ENCODE measurements around the gene MPP3.

Gene MPP3

DNA sequence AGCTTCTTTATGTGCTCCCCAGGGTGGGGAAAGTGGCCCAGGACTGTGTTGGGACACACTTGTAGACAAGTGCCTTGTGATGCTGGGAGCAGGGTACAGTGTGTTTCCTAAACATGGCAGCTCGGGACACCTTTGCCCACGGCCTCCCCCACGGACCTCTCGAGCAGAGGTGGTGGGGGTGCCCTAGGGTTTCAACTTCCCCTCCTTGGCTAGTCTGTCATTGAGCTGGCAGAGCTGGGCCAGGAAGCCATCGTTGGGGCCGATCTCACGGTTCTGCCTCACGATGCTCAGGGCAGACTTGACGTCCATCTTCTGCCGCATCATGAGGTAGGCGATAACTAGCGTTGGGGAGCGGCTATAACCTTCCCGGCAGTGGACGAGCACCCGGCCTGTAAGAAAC, 63.5 kb downstream of the MPP3 start:
- DNase-seq: no peak

DNA sequence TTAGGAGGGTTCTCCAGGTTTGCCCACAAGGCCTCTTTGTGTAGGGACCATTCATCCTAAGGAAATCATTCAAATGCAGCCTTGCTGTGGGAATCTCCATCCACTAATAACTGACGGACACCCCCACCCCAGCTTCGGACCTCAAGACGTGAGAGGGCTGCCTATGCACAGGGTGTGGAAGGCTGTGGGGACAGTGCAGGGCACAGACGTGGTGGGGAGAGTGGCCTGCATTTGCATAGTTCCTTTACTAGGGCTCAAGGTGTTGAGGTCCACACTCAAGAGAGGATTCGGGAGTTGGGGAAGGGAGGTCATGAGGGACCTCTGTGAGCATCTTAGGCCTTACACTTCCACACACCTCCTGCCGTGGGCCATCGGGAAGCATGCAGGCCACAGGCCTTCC, 64.0 kb downstream of the MPP3 start:
- no peak for DNase-seq

DNA sequence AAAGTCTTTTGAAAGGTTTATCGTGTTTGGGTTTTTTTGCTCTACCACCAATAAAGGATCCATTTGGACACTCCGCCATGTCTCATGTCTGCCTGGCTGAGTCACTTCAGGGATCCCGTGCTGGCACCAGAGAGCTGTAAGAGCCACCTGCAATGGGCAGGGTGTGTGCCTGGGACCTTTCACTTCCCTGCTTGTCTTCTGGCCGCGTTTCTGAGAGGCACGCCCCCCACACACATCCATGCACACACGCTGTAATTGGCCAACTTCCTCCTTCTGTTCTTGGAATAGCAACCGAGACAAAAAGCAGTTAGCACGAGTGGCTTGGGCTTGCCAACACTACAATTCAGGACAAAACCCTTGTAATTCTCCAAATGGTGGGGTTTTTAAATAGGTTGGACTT, 64.6 kb downstream of the MPP3 start:
- no peak for DNase-seq

DNA sequence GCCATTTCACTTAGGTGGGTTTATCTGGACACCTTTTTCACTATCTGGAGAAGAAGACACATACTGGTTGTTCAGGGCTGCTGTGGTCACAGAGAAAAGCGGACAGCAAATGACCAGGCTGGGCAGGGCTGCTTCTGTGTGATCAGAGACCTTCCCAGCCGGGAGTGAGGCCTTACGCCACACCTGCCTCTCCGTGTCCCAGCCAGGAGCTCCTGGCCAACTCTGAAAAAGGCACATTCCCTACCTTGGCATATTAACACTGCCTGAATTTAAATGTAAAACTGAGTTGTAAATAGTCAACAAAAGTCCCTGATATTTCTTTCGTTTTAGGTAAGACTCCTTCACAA, 65.3 kb downstream of the MPP3 start:
- no peak for DNase-seq

DNA sequence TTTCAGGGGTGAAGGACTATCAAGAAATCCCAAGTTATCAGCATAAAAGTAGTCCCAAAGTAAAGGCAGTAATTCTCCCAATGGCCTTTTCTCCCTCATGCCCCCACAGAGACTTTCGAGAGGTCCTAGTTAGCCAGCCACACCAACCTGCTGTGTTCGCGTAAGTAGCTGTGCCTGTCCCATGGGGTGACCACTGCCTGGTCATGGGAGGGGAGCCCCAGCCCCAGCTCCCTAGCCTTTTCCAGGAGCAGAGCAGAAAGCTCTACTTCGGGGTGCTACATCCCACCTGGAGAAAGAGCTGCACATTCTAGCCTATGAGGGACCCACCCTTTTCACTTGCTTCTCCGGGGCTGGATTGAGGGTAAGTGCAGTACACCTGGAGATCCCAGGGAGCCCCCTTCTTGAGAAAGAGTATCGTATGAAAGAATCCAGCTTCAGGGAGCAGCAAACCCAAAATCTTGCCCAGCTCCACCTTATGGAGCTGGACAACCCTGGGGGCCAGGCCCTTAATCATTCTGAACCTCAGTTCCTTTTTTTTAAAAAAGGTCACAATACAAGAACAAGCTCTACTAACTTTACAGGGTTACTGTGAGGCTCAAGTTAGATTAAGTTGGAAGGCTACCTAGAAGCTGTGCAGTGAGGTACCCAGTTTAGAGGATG, 65.8 kb downstream of the MPP3 start:
- no peak for DNase-seq

DNA sequence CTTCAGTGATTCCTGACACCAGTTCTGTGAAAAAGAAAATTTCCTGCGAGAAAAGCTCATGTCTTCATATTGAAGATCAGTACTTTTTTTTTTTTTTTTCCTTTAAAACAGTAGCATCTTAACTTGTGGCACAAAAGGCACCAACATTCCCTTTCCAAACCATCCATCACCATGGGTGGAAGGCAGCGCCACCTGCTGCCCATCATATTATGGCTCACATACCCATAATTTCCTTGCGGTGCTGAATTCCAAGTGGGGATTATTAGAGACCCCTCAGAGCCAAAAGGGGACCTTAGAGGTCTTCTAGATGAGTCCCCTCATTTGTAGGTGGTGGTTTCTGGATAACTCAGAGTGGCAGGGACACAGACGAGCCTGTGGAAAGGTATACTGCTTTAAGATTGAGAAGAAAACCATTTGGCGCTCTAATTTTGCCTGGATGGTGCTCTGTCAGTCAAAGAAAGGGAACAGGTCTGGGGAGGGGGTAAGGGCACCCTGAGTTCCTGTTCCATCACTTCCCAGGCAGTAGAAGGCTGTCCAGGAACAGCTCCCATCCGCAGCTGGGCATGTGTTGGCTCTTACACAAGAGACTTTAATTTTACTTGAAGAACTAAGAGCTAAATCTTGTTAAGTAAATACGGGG, 66.4 kb downstream of the MPP3 start:
- DNase-seq: peak; percentile 72

DNA sequence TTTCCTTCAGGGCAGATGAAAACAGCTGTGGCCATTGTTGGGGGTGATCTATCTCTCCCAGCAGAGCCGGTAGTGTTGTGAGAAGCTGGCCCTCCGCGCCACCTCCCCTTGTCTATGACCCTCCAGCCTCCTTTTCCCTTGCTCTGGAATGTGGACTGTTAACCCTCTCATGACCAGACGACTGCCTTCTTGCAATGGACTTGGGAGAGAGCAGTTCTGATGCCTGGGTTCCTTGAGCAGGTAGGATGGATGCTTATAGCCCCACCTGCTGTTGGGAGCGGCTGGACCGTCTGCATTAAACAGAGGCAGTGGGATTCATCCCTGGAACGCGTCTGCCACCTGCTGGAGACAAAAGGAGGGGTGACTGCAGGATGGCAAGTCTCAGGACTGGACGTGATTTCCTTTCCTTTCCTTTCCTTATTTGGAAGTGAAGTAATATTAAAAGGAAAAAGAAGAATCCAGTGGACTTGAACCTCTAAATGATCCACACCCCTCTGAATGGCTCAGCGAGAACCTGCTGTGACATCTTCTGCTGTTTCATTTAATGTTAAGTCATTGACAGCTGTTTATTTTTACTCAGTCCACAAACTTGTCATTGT, 72.6 kb downstream of the MPP3 start:
- DNase-seq: peak; percentile 97

DNA sequence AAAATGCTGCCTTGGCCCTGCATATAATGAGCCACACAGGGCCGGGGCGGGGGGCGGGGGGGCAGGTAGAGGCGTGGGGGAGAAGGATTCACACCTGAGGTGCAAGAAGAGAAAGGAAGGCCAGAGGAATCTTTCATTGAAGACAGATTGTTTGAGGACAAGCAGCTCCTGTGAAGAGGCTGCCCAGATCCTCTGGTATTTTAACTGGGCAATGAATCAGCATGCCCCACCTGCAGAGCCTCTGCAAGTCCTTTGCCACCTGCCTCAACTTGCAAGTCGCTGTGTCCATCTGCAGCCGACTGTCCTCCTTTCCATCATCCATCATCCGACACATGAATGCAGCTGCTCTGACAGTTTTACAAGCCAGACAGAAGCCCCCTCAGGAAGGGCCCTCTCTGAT, 73.1 kb downstream of the MPP3 start:
- no peak for DNase-seq

DNA sequence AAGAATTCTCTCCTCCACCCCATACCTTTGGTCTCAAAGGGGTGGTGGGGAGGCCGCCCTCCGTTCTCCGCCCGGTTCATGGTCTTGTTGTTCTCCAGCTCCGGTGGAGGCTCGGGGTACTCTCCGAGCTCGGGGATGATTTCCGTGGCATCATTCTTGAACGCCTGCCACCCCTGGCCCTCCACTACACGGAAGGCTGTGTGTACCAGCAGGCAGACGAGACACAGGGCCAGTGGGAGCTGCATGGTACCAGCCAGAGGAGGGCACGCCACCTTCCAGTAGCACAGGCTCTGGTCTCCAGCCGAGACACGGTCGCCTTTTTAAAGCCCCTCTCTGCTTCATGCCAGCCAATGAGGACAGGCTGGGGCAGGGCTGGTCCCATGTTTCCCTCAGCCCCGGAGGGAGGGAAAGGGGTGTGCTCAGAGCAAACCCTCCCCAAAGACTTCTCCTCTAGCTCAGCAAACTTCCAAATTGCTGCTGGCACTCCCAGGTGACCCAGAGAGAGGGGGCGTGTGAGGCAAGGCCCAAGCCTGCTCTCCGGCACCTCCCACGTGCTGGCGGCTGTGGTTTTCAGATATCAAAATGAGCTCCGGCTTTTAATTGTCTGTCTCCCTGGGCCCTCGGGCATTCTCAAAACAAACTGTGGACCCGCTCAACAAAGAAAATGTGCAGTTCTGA, 74.3 kb downstream of the MPP3 start, which contains the start of gene SOST:
TSS of gene SOST (minus strand) at position 295 of the 678 bp plus-strand sequence. CDS start at position 245, 50 bp downstream.
- DNase-seq: no peak

DNA sequence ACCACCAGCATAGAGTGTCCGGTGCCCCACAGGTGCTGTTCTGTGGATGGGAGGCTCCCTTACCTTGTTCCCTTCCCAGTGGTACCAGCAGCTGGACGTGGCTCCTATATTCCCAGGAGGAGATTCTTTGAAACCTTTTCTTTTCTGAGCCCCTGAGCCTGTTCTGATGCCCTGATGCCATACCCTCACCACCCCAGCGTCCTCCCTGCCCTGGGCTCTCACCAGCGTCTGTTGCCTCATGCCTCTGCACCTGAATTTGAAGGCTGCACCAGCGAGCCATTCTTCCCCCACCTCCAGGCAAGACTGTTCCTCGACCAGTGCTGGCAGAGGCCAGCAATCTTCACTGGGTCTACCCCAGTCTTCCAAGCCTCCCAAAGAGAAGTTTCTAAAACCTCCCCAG, 74.9 kb downstream of the MPP3 start:
- DNase-seq: no peak

DNA sequence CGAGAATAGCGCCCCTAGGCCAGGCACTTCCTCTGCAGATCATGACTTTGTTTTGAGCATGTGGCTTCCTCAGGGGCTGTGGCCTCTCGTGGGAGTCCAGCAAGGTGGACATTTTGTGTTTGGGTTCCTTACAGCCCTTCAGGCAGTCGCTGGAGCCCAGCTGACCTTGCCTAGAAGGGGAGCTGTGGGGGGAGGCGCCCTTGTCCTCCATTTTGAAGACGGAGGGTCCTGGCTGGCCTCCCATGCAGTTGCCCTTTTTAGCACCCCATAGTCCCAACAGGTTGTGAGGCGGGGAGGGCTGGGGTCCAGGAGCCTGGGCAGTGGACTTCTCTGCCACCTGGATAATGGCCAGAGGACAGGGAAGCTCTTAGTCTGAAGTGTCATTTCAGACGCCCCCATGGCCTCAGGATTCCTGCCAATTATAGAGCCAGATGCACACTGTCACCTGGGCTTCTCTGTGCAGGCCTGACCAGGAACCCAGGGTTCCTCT, 75.7 kb downstream of the MPP3 start:
- no peak for DNase-seq

DNA sequence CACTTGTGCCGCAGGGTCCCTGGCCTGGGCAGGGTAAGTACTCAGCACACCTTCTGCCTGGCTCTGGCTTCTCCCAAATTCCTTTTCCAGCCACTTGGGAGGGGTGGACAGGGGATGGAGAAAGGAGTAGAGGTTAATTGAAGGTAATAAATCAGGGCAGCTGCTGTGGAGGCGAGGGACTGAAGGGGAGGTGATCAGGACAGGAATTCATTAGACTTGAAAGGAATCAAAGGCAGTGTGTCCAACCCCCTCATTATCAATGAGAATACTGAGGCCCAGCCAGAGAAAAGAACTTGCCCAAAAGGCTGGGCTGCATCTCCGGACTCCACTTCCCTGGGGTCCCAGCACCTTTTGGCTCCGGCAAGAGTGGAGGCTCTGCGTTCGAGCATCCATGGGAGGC, 76.7 kb downstream of the MPP3 start:
- no peak for DNase-seq

DNA sequence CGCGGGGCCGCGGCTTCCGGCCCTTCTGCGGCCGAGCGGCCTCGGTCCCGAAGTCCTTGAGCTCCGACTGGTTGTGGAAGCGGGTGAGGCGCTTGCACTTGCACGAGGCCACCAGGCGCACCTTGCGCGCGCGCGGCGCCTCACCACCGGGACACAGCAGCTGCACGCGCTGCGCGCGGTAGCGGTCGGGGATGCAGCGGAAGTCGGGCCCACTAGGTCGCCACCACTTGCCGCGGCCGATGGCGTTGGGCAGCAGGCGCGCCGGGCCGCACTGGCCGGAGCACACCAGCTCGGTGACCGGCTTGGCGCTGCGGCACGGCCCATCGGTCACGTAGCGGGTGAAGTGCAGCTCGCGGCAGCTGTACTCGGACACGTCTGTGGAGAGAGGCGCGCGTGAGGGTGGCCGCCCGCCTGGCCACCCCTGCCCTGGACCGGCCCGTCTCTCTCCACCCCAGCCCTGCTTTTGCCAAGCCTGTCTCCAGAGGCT, 77.5 kb downstream of the MPP3 start:
- DNase-seq: peak; percentile 37

DNA sequence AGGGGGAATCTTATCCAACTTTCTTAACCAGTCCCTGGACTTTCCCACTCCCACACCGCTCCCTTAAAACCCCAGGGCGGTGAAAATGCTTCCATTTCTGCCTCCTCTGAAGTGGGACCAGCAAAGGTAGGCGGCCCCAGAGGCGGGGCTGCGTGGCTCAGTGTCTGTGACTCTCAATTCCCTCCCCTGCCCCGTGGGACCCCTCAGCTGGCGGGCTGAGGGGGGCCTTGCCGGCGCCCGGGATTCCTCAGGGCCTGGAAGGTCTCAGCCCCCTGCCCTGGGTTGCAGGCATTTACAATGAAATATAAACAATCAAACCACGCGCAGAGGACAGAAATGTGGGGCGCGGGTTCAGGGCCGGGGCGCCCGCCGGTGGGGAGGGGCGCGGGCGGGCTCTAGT, 78.0 kb downstream of the MPP3 start:
- DNase-seq: no peak

DNA sequence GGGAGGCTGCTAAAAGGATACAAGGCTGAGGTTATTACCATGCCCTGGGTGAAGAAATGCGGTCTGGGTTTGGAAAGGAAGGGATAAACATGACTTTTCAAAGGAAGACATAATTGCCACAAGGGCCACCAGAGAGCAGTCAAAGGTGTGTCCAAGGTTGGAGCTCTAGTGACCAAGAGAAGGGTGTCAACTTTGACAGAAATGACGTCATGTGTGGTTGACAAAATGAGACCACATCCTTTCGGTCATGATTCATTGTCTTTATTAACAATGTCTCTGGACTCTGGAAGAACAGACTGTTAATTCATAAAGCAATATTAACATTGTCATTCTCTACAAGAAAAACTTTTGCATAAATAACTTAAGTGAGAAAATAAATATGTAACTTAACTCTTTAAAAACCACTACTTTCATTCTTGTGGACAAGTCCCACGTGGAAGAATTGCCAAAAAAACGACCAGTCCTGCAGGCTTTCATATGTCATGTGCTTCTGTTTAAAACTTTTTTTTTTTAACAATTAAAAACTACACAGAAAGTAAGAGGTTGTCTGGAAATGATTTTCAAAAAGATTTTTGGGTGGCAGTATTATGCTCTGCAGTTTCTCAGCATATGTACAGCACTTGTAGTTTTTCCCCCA, 79.3 kb downstream of the MPP3 start:
- no peak for DNase-seq
